HG02852 (cell line): ENCODE measurements around the gene EEF1B2.
"Not testable (repeated sequence)": the region's sequence is repeated elsewhere in the genome, so short reads cannot be mapped to it uniquely, and the experiment has no call there.

ENCODE experiments used
- ATAC-seq: cut with Tn5 transposase; IDR thresholded peaks from one replicate; pipeline ENCODE4 v1.9.1; 2021; ENCODE audit warnings: mild to moderate bottlenecking, moderate library complexity; ENCODE audit not compliant: unreplicated experiment

EEF1B2 gene

GRCh38 chr2:206163251-206163880 is 3.7 kb downstream of the EEF1B2 start:
- ATAC-seq = no peak

GRCh38 chr2:206164261-206164862 is 4.7 kb downstream of the EEF1B2 start:
- no peak for ATAC-seq

- ATAC-seq = not testable (repeated sequence)
These were observed 8.5 kb downstream of the EEF1B2 start for GRCh38 chr2:206168230-206168629.

GRCh38 chr2:206171624-206172397 is 12.1 kb downstream of the EEF1B2 start:
- not testable (repeated sequence) for ATAC-seq

- ATAC-seq = no peak
These were observed 13.5 kb downstream of the EEF1B2 start for GRCh38 chr2:206173147-206173546.

GRCh38 chr2:206176121-206176520 is 16.4 kb downstream of the EEF1B2 start:
- no peak for ATAC-seq

- ATAC-seq = no peak
These were observed 17.2 kb downstream of the EEF1B2 start for GRCh38 chr2:206176901-206177300.

- ATAC-seq = not testable (repeated sequence)
These were observed 21.8 kb downstream of the EEF1B2 start for GRCh38 chr2:206181526-206181925.

GRCh38 chr2:206189691-206190090 is 30.0 kb downstream of the EEF1B2 start:
- no peak for ATAC-seq

- ATAC-seq = no peak
These were observed 30.4 kb downstream of the EEF1B2 start for GRCh38 chr2:206190111-206190510.

GRCh38 chr2:206190689-206191088 is 31.0 kb downstream of the EEF1B2 start:
- ATAC-seq = no peak

- ATAC-seq = no peak
These were observed 32.5 kb downstream of the EEF1B2 start for GRCh38 chr2:206192157-206192556.

- ATAC-seq = no peak
These were observed 34.1 kb downstream of the EEF1B2 start for GRCh38 chr2:206193671-206194357.

GRCh38 chr2:206198677-206199076 is 39.0 kb downstream of the EEF1B2 start:
- ATAC-seq = no peak

GRCh38 chr2:206201075-206201848 is 41.6 kb downstream of the EEF1B2 start:
- ATAC-seq = no peak

- ATAC-seq = no peak
These were observed 42.8 kb downstream of the EEF1B2 start for GRCh38 chr2:206202446-206202845.

- ATAC-seq = no peak
These were observed 43.6 kb downstream of the EEF1B2 start for GRCh38 chr2:206203331-206203730.

GRCh38 chr2:206204710-206205109 is 45.0 kb downstream of the EEF1B2 start:
- no peak for ATAC-seq

- not testable (repeated sequence) for ATAC-seq
These were observed 47.6 kb downstream of the EEF1B2 start for GRCh38 chr2:206207316-206207715.

- ATAC-seq = no peak
These were observed 49.2 kb downstream of the EEF1B2 start for GRCh38 chr2:206208900-206209299.
